Right lobe of liver (tissue), 4 donors: Measurements from ENCODE around the gene CLDN10.

ENCODE experiments used
- CTCF ChIP-seq, 4 donors: fragments of 200-600 bp in 3 of 4; fragments of 450-650 bp in 1 of 4; IDR thresholded peaks; one replicate each; pipeline versions ENCODE4 v1.5.1 to v1.8.0; 2016 to 2022; ENCODE audit warnings: antibody characterized with exemption in 4 of 4, mild to moderate bottlenecking in 2 of 4
- POLR2A ChIP-seq: fragments of 450-650 bp; IDR thresholded peaks from one replicate; pipeline ENCODE4 v1.6.1; 2017; ENCODE audit warnings: antibody characterized with exemption, mild to moderate bottlenecking
- donor health status: DM: no; HTN: no; CAD: no.
- donor health status: DM: no; HTN: no; CAD: no.
- donor health status: DM: no; HTN: yes; CAD: no.

- TF ChIP-seq CTCF (IDR thresholded peaks at IDR 0.05) = peak in 1 of 4 donors; percentile 11
- TF ChIP-seq POLR2A = no peak
Measured at GRCh38 chr13:95552539-95553441, at the start of gene CLDN10.
